Measurements from ENCODE around the gene SEPTIN1. TPM values are rescaled to one million over a fixed set of nuclear protein-coding genes. Genes with fewer than 3 reads are reported as not detected.
A peak's percentile ranks its signal among the peaks of the same experiment; 100 is the strongest.

Gene SEPTIN1
- total and polyA plus RNA-seq, 2 of the 13 experiments (the other 11 are each of a cell fraction or from before 2014, with no cell fraction given): 0.18 to 0.67 TPM

DNA sequence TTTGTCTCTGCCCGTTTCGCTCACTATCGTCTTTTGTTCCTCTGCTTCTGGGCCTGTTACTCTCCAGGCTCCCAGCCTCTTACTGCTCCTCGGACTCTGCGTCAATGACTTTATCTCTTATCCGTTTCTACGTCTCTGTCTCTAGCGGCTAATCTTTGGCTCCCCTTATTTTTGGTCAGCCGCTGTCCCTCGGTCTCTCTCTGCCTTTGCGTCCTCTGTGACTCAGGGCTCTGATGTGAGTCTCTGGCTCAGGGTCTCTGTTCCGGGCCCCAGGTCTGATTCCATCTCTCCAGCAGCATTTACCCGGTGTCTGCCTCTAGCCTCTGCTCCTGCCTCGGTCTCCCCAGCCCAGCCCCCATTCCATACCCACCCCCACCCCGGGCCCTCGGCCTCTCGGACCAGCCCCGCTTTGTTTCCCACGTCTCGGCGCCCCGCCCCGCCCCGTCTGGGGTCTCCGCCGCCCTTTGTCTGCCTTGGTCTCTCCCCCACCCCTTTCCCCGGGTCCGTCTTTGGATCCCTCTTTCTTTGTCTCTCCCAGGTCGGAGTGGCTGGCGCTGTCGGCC is 12.3 kb upstream of the SEPTIN1 start (continued):
- TF ChIP-seq, protein P1, sequence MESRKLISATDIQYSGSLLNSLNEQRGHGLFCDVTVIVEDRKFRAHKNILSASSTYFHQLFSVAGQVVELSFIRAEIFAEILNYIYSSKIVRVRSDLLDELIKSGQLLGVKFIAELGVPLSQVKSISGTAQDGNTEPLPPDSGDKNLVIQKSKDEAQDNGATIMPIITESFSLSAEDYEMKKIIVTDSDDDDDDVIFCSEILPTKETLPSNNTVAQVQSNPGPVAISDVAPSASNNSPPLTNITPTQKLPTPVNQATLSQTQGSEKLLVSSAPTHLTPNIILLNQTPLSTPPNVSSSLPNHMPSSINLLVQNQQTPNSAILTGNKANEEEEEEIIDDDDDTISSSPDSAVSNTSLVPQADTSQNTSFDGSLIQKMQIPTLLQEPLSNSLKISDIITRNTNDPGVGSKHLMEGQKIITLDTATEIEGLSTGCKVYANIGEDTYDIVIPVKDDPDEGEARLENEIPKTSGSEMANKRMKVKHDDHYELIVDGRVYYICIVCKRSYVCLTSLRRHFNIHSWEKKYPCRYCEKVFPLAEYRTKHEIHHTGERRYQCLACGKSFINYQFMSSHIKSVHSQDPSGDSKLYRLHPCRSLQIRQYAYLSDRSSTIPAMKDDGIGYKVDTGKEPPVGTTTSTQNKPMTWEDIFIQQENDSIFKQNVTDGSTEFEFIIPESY (CRISPR knock-in tag; IDR thresholded peaks at IDR 0.05): no peak
- no peak for TF ChIP-seq ZFP36L1 (CRISPR knock-in tag; IDR thresholded peaks at IDR 0.05)
- TF ChIP-seq LCORL (IDR thresholded peaks at IDR 0.05): 0 out of 2 replicates have a peak, but pooled peaks have one; percentile 28
- TF ChIP-seq LCORL (CRISPR knock-in tag; IDR thresholded peaks at IDR 0.05): no peak
- no peak for TF ChIP-seq ZNF776 (CRISPR knock-in tag; IDR thresholded peaks at IDR 0.05)
- no peak for TF ChIP-seq ZSCAN29 (CRISPR knock-in tag; conservative IDR thresholded peaks at IDR 0.05)
- peak; percentile 65; the same call in 1 of the 2 replicates for TF ChIP-seq ZNF274 (CRISPR knock-in tag; IDR thresholded peaks at IDR 0.05)
- TF ChIP-seq, protein P2, sequence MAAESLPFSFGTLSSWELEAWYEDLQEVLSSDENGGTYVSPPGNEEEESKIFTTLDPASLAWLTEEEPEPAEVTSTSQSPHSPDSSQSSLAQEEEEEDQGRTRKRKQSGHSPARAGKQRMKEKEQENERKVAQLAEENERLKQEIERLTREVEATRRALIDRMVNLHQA (CRISPR knock-in tag; IDR thresholded peaks at IDR 0.05): no peak
- TF ChIP-seq SOX6 (IDR thresholded peaks at IDR 0.05): no peak
- 0 out of 2 replicates have a peak, but pooled peaks have one; percentile 39 for TF ChIP-seq SOX6 (CRISPR knock-in tag; IDR thresholded peaks at IDR 0.05)
- no peak for TF ChIP-seq PHF8 (CRISPR knock-in tag; IDR thresholded peaks at IDR 0.05)
- TF ChIP-seq, protein P3, sequence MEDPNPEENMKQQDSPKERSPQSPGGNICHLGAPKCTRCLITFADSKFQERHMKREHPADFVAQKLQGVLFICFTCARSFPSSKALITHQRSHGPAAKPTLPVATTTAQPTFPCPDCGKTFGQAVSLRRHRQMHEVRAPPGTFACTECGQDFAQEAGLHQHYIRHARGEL (CRISPR knock-in tag; IDR thresholded peaks at IDR 0.05): 0 out of 2 replicates have a peak, but pooled peaks have one; percentile 56
- TF ChIP-seq, protein P4, sequence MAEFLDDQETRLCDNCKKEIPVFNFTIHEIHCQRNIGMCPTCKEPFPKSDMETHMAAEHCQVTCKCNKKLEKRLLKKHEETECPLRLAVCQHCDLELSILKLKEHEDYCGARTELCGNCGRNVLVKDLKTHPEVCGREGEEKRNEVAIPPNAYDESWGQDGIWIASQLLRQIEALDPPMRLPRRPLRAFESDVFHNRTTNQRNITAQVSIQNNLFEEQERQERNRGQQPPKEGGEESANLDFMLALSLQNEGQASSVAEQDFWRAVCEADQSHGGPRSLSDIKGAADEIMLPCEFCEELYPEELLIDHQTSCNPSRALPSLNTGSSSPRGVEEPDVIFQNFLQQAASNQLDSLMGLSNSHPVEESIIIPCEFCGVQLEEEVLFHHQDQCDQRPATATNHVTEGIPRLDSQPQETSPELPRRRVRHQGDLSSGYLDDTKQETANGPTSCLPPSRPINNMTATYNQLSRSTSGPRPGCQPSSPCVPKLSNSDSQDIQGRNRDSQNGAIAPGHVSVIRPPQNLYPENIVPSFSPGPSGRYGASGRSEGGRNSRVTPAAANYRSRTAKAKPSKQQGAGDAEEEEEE (CRISPR knock-in tag; IDR thresholded peaks at IDR 0.05; ENCODE audit: borderline replicate concordance): no peak
- TF ChIP-seq ZNF572 (CRISPR knock-in tag; IDR thresholded peaks at IDR 0.05): no peak
- TF ChIP-seq, protein P5, sequence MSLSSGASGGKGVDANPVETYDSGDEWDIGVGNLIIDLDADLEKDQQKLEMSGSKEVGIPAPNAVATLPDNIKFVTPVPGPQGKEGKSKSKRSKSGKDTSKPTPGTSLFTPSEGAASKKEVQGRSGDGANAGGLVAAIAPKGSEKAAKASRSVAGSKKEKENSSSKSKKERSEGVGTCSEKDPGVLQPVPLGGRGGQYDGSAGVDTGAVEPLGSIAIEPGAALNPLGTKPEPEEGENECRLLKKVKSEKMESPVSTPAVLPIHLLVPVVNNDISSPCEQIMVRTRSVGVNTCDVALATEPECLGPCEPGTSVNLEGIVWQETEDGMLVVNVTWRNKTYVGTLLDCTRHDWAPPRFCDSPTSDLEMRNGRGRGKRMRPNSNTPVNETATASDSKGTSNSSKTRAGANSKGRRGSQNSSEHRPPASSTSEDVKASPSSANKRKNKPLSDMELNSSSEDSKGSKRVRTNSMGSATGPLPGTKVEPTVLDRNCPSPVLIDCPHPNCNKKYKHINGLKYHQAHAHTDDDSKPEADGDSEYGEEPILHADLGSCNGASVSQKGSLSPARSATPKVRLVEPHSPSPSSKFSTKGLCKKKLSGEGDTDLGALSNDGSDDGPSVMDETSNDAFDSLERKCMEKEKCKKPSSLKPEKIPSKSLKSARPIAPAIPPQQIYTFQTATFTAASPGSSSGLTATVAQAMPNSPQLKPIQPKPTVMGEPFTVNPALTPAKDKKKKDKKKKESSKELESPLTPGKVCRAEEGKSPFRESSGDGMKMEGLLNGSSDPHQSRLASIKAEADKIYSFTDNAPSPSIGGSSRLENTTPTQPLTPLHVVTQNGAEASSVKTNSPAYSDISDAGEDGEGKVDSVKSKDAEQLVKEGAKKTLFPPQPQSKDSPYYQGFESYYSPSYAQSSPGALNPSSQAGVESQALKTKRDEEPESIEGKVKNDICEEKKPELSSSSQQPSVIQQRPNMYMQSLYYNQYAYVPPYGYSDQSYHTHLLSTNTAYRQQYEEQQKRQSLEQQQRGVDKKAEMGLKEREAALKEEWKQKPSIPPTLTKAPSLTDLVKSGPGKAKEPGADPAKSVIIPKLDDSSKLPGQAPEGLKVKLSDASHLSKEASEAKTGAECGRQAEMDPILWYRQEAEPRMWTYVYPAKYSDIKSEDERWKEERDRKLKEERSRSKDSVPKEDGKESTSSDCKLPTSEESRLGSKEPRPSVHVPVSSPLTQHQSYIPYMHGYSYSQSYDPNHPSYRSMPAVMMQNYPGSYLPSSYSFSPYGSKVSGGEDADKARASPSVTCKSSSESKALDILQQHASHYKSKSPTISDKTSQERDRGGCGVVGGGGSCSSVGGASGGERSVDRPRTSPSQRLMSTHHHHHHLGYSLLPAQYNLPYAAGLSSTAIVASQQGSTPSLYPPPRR (CRISPR knock-in tag; IDR thresholded peaks at IDR 0.05; ENCODE audit: borderline replicate concordance): no peak
- TF ChIP-seq SMAD3 (CRISPR knock-in tag; IDR thresholded peaks at IDR 0.05): 0 out of 2 replicates have a peak, but pooled peaks have one; percentile 0
- peak; percentile 7; the same call in 1 of the 2 replicates for TF ChIP-seq SIN3B (IDR thresholded peaks at IDR 0.05; ENCODE audit: low read length)
- no peak for TF ChIP-seq KAT8 (CRISPR knock-in tag; IDR thresholded peaks at IDR 0.05)
- TF ChIP-seq, protein P6, sequence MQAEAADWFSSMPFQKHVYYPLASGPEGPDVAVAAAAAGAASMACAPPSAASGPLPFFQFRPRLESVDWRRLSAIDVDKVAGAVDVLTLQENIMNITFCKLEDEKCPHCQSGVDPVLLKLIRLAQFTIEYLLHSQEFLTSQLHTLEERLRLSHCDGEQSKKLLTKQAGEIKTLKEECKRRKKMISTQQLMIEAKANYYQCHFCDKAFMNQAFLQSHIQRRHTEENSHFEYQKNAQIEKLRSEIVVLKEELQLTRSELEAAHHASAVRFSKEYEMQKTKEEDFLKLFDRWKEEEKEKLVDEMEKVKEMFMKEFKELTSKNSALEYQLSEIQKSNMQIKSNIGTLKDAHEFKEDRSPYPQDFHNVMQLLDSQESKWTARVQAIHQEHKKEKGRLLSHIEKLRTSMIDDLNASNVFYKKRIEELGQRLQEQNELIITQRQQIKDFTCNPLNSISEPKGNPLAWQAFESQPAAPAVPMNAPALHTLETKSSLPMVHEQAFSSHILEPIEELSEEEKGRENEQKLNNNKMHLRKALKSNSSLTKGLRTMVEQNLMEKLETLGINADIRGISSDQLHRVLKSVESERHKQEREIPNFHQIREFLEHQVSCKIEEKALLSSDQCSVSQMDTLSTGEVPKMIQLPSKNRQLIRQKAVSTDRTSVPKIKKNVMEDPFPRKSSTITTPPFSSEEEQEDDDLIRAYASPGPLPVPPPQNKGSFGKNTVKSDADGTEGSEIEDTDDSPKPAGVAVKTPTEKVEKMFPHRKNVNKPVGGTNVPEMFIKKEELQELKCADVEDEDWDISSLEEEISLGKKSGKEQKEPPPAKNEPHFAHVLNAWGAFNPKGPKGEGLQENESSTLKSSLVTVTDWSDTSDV (CRISPR knock-in tag; IDR thresholded peaks at IDR 0.05): no peak
